GM18498 (cell line): ENCODE data around the gene RPL37A.

Experiments used
- ATAC-seq: cut with Tn5 transposase; IDR thresholded peaks from one replicate; pipeline ENCODE4 v1.9.1; 2021; ENCODE audit warnings: mild to moderate bottlenecking, moderate library complexity; ENCODE audit not compliant: unreplicated experiment

Gene RPL37A

DNA sequence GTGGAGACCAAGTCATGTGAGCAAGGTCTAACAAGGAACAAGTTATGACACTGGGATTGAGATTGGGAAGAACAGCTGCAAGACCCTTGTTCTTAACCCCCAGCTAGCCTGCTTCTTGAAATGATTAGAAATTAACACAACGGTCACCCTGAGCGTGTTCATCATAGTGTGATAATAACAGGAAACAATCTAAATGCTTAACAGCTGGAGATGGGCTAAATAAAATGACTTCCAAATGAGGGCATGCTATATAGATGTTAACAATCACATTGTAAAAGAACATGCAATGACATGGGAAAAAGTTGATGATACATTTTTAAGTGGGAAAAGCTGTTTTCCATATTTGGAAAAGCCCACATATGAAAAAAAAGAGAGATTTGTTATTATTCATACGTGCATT is 47.6 kb downstream of the RPL37A start:
- no peak for ATAC-seq

DNA sequence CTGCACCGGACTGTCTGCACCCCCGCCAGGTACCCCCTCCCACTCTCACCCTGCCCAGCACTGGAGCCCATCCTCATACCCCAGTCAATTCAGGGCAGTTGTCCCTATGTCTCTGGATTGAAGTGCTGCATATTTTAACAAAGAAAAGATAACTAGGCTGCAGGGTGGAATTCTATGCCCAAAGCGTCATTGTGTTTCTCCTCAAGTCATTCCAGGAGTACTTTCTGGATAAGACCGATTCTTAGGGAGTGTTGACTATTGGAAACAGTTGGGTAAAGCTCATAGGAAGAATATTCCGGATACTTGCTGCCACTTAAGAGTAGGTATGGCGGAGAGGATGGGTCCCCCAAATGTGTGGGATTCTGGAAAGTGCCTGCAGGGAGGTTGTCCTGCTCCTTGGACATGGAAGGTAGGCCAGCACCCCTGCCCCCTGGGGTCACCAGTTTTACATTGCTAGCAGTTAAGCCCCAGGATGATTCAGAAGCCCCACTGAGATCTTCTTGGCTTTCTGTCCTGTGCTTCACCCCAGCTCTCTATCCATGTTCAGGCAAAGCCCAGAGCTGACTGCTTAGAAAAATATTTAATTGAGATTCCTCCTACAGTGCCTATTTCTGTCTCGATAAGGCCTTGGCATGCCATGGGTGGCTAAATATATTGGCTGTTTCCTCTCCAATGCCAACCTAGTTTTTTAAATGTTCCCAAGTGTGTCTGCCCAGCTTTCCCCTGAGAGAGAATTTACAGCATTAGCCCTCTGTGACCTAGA is 48.2 kb downstream of the RPL37A start:
- no peak for ATAC-seq

DNA sequence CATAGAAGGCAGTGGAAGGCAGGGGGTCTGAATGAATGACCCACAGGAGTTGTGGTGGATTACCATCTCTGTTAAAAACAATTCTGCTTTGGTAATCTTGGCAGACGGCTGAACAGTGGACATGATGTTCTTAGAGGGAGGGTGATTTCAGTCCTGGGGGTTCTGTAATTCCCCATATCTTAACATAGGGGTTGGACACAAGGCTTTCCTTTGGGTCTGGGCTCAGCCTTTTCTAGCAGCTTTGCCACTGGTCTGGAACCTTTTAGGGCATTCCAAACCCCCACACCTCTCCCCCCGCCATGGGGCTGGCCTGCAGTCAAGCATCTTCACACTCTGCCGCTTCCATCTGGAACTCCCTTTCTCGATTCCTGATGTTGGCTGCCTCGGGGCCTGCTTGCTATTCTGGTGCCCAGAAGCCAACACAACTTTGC is 50.3 kb downstream of the RPL37A start:
- no peak for ATAC-seq

DNA sequence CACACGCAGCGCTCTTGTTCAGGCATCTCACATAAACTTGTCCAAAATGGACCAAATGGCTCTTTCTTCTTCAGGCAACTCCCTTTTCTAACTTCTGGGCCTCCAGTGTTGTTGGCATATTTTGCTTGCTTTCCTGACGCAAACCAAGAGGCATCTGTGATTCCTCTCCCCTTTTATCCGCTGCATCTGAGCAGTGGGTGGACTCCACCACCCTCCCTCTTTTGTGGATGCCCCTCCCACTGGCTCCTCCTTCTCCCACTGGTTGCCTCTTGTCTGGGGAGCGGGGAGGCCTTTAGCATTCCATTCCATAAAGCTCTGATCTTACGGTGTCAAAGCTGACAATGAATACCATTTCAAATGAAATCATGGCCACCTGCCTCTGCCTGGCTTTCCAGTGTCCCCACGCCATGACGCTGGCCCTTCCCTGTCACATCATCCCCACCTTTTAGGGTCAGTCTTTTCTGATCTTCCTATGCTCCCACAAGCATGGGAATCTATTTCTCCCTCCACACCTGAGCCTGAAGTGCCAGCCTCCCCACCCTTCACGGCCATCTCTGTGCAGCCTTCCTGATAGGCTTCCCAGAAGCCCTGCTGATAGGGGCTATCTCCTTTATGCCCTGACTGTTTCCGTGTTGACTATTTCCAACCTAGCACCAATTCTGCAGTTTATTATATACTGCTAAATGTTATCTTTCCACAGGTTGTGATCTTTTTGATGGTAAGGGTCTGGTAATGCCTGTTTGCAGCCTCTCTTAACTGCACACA is 51.5 kb downstream of the RPL37A start:
- ATAC-seq = no peak

DNA sequence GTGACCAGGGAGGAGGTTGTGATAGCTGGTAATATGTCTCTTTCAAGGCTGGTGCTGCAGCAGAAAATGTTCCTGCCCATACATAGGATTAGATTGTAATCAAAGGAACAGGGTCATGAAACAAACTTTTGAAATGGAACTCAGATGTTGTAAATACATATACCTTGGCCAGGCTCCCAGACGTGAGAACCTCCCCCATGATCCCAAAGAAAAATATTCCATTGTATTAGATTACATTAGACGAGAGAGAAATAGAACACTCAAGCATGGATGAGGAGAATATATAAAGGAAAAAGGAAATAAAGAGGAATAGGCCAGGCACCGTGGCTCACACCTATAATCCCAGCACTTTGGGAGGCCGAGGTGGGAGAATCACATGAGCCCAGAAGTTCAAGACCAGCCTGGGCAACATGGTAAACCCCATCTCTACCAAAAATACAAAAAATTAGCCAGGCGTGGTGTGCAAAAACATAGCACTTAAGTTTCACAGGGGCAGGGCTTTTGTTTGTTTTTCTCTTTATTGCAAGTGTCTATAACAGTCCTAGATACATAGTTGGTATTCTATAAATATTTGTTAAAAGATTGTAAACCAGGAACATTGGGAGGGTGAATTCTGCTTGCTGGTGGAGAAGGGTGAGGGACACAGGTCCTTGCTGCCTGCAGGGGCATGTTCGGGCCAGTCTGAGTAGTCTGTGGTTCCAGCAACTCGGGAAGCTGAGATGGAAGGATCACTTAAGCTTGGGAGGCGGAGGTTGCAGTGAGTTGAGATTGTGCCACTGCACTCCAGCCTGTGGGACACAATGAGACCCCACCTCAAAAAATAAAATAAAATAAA is 52.8 kb downstream of the RPL37A start:
- ATAC-seq = no peak

DNA sequence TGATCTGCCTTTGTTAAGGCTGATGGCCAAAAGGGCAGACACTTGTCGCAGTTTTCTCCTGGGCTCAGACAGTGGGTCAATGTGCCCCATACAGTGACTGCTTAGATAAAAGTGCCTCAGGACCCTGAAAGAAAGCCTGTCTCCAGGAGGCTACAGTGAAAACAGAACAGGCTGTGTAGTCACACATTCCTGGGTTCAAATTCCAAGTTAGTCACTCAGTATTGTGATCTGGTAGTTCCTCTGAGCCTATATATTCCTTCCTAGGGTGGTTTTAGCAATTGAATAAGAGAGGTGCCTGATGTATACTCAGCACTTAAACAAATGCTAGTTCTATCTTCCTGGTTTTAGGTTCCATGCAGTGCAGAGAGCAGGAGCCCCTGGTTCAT is 54.4 kb downstream of the RPL37A start:
- ATAC-seq = no peak
